Sigmoid colon (tissue), 3 donors: ENCODE results near the gene REXO1.

Experiments
- POLR2A ChIP-seq, 2 donors: fragments of 450-650 bp; IDR thresholded peaks; one replicate each; pipeline ENCODE4 v1.6.1; 2016; ENCODE audit warnings: antibody characterized with exemption in 2 of 2, mild to moderate bottlenecking in 2 of 2, moderate library complexity in 2 of 2
- TF ChIP-seq, protein P1 (sequence below), 4 experiments: fragments of 450-650 bp in 3 of 4; fragments of 200-600 bp in 1 of 4; IDR thresholded peaks; one replicate each; pipeline ENCODE4 v1.5.1; 2016 to 2019; ENCODE audit warnings: antibody characterized with exemption in 4 of 4, mild to moderate bottlenecking in 3 of 4, moderate library complexity in 2 of 4

GRCh38 chr19:1865172-1866010 lies 17.1 kb upstream of the REXO1 start:
- TF ChIP-seq, protein P1, sequence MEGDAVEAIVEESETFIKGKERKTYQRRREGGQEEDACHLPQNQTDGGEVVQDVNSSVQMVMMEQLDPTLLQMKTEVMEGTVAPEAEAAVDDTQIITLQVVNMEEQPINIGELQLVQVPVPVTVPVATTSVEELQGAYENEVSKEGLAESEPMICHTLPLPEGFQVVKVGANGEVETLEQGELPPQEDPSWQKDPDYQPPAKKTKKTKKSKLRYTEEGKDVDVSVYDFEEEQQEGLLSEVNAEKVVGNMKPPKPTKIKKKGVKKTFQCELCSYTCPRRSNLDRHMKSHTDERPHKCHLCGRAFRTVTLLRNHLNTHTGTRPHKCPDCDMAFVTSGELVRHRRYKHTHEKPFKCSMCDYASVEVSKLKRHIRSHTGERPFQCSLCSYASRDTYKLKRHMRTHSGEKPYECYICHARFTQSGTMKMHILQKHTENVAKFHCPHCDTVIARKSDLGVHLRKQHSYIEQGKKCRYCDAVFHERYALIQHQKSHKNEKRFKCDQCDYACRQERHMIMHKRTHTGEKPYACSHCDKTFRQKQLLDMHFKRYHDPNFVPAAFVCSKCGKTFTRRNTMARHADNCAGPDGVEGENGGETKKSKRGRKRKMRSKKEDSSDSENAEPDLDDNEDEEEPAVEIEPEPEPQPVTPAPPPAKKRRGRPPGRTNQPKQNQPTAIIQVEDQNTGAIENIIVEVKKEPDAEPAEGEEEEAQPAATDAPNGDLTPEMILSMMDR (IDR thresholded peaks at IDR 0.05) = no peak
- no peak for TF ChIP-seq POLR2A (IDR thresholded peaks at IDR 0.05)
